GM18909 (cell line): ENCODE results near the gene GNA14.

ENCODE experiments used
- ATAC-seq: cut with Tn5 transposase; IDR thresholded peaks from one replicate; pipeline ENCODE4 v1.9.1; 2021; ENCODE audit warnings: mild to moderate bottlenecking; ENCODE audit not compliant: unreplicated experiment, poor library complexity

Gene GNA14

GRCh38 chr9:77546376-77546950 lies 101.7 kb downstream of the GNA14 start:
- ATAC-seq: no peak

- no peak for ATAC-seq
These were observed 103.6 kb downstream of the GNA14 start for GRCh38 chr9:77544546-77544945.

- ATAC-seq: no peak
These were observed 104.8 kb downstream of the GNA14 start for GRCh38 chr9:77543131-77543822.

DNA sequence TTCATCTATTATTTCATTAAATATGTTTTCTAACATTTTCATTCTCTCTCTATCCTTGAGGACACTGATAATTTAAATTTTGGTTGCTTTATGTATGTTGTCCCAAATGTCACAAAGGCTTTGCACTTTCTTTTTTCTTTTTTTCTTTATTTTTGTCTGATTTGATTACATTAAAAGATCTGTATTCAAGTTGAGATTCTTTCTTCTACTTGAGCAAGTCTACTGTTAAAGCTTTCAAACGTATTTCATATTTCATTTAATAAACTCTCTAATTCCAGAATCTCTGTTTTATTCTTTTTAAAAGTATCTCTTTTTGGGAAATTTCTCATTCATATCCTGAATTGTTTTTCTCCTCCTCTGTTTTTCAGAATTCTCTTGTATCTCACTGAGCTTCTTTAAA lies 106.5 kb downstream of the GNA14 start:
- no peak for ATAC-seq

DNA sequence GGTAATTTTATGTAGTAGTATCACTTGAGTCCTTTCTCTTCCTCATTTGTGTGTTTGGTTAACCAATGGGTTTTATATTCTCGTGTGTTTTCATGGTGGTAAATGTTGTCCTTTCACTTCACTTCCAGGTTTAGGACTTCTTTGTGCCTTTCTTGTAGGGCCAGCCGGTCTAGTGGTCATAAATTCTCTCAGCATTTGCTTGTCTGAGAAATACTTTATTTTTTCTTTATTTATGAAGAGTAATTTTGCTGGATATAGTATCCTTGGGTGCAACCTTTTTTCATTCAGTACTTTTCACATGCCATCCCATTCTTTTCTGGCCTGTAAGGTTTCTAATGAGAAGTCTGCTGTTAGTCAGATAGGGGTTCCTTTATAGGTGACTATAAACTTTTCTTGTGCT lies 107.1 kb downstream of the GNA14 start:
- ATAC-seq: no peak

DNA sequence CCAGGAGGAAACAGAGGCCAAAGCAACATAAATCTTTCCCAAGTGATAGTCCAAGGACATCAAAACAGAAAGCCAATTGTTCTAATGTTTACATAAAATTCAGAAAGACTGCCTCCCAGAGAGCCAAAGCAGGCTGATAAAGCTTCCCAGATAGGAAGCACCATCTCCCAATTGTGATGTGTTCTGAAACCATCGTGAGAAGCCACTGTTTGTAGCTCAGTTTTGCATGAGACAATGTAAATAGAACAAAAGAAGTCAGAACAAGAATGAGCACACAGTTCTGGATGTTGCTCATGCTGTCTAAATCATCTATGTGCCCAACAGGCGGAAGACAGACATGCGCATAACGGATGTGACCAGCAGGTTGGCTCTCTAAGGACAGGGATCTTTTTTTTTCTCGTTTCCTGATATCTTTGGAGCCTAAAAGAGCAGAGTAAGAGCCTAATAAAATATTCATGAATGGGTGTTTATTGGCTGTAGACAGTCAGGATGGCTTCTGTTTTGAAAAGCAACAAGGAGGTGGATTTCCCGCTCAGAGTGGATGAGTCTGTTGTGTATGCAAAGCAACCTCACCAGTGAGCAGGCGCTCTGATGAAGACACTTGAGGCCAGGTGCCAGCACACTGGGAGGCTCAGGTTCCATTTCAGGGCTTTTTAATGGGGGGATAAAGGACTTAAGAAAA lies 113.6 kb downstream of the GNA14 start:
- ATAC-seq: no peak

DNA sequence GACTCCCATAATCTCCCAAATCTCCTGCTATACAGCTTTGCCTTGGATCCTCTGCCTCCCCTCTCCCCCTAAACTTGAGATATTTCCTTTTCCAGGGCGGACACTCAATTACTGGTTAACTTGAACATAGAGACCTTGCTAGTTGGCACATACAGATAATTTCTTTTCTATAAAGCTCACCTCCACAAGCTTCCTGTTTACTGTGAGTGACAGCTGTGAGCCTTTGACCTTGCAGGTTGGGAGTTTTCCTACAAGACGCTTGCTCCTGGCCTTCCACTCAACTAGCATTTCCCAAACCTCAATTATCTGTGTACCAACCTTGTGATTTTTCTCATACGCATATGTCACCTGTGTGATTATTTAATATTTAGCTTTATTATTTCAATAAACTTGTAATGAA lies 114.5 kb downstream of the GNA14 start:
- ATAC-seq: no peak

DNA sequence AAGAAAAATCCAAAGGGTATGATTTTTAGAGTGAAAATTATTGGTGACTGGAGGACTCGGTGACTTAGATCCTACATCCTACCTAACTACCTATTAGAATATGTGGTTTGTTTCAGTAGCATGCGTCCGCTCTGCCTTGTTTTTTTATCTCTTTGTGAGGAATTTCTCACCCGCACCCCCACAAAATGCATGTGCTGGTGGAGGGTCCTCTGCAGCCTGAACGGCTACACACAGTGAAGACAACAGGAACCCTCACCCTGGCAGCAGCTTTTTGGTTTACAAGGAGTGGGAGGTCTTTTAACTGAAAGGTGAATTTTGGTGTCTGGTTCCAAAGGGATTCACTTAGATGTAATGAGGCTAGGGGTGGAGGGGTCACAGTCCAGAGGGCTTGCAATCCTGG lies 115.5 kb downstream of the GNA14 start:
- ATAC-seq: no peak

GRCh38 chr9:77531400-77531799 lies 116.7 kb downstream of the GNA14 start:
- ATAC-seq: no peak

GRCh38 chr9:77523891-77524290 lies 124.2 kb downstream of the GNA14 start:
- no peak for ATAC-seq

- no peak for ATAC-seq
These were observed 127.0 kb downstream of the GNA14 start for GRCh38 chr9:77521091-77521490.

- no peak for ATAC-seq
These were observed 129.4 kb downstream of the GNA14 start for GRCh38 chr9:77518688-77519087.

GRCh38 chr9:77516781-77517180 lies 131.3 kb downstream of the GNA14 start:
- no peak for ATAC-seq

- no peak for ATAC-seq
These were observed 133.0 kb downstream of the GNA14 start for GRCh38 chr9:77514886-77515711.

GRCh38 chr9:77513457-77513856 lies 134.7 kb downstream of the GNA14 start:
- no peak for ATAC-seq

GRCh38 chr9:77512876-77513275 lies 135.2 kb downstream of the GNA14 start:
- ATAC-seq: no peak

DNA sequence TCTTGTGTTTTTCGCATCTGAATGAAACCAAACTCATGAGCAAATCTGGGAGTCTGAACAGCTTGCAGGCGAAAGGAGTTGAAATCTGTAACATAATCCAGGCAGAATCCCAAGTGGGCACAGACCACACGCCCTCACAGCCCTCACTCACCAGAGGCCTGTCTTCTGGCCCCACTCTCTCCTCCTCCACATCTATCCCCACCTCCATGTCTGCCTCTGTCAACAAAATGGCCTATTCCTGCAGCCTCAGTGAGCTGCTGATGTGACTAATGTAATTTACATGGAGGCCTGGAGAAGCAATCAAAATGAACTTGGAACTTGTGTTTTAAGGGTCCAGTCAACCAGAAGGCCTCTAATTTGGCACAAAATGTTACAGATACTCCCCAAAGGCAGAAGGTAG lies 136.6 kb downstream of the GNA14 start:
- no peak for ATAC-seq

GRCh38 chr9:77510666-77511065 lies 137.5 kb downstream of the GNA14 start:
- no peak for ATAC-seq

- ATAC-seq: no peak
These were observed 139.7 kb downstream of the GNA14 start for GRCh38 chr9:77508396-77508795.

DNA sequence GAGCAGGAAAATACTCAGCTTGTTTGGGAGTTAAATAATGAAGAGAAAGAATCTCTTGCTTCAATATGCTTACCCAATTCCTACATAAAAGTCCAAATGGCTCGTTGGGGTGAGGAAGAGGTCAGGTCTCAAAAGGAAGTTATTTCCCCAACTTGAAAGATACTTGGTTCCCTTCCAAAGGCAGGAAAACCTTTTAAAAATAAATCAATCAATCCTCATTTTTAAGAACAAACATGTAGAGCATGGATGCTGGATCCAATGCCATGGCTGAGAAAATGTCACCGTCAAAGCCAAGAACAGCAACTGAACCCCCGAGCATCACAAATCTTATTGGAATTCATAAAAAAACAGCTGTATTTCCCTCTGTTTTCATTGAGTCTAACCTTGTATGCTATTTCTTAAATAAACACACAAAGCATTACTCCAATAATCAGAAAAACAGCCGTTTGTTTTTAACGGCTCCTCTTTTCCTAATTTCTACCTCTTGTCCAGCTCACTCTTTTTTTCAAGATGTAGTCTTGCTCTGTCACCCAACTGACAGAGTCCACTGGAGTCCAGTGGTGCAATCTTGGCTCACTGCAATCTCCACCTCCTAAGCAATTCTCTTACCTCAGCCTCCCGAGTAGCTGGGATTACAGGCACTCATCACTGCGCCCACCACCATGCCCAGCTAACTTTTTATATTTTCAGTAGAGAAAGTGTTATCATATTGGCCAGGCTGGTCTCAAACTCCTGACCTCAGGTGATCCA lies 140.7 kb downstream of the GNA14 start:
- ATAC-seq: no peak
